K562 (cell line): ENCODE measurements around the gene KCTD13. TPM values are rescaled to one million over a fixed set of nuclear protein-coding genes. Genes with fewer than 3 reads are reported as not detected.

Experiments
- CHD7 ChIP-seq: fragments of 200-600 bp; sonication (generic); IDR thresholded peaks from one replicate; pipeline ENCODE4 v1.6.1; 2012; ENCODE audit warnings: mild to moderate bottlenecking, low read depth, low read length, inconsistent platforms
- HMG20A ChIP-seq: fragments of 450-650 bp; formaldehyde crosslinking; conservative IDR thresholded peaks from 2 replicates; pipeline ENCODE4 v1.4.0; 2020; ENCODE audit warnings: mild to moderate bottlenecking, mixed read lengths
- JUN ChIP-seq, 2 experiments: sonication (generic) in 1 of 2; formaldehyde crosslinking in 1 of 2; IDR thresholded peaks; 2 replicates each; pipeline versions ENCODE4 v1.6.1 to v1.8.0; 2012 to 2022; ENCODE audit warnings: borderline replicate concordance in 2 of 2, mild to moderate bottlenecking in 2 of 2, improper control_type of control experiment in 1 of 2, low read depth in 1 of 2, low read length in 1 of 2, missing genetic modification reagents in 1 of 2
- KAT8 ChIP-seq: fragments of 450-650 bp; IDR thresholded peaks from 2 replicates; pipeline ENCODE4 v1.6.1; 2016; ENCODE audit warnings: low read depth, mild to moderate bottlenecking
- MED1 ChIP-seq: sonication (generic); formaldehyde crosslinking; IDR thresholded peaks from 2 replicates; pipeline ENCODE4 v1.8.1; 2023; ENCODE audit warnings: missing genetic modification reagents, borderline replicate concordance
- POLR2G ChIP-seq: fragments of 200-400 bp; formaldehyde crosslinking; IDR thresholded peaks from 2 replicates; pipeline ENCODE4 v1.6.1; 2017; ENCODE audit warnings: low read depth, mild to moderate bottlenecking, antibody characterized with exemption, low read length, moderate library complexity
- SMARCA5 ChIP-seq: fragments of 450-650 bp; IDR thresholded peaks from 2 replicates; pipeline ENCODE4 v1.6.1; 2016
- SOX6 ChIP-seq: fragments of 450-650 bp; IDR thresholded peaks from 2 replicates; pipeline ENCODE4 v1.6.1; 2014; ENCODE audit warnings: mild to moderate bottlenecking
- SRSF9 ChIP-seq: fragments of 200-400 bp; formaldehyde crosslinking; IDR thresholded peaks from 2 replicates; pipeline ENCODE4 v1.6.1; 2017; ENCODE audit warnings: low read depth, low read length, borderline replicate concordance
- TAF9B ChIP-seq: fragments of 450-650 bp; IDR thresholded peaks from 2 replicates; pipeline ENCODE4 v1.6.1; 2018; ENCODE audit warnings: mild to moderate bottlenecking; ENCODE audit not compliant: partially characterized antibody
- polyA plus RNA-seq, 8 experiments: library from polyadenylated mRNA; depleted of rRNA in 4 of 8; stranded (reverse) in 5 of 8; unstranded in 3 of 8; fragments of >200 nt; fragmentation: Nextera tagmentation in 2 of 8; fragmentation: Illumina TruSeq in 1 of 8; extraction: Ambion mirVana in 2 of 8; extraction: Trizol in 1 of 8; gene quantifications; 2 replicates each; pipeline versions ENCODE4 v1.2.1 to v1.2.3, GENCODE V29; 2011 to 2014; ENCODE audit warnings: inconsistent platforms in 1 of 8, missing spikeins in 1 of 8
- total RNA-seq, 7 experiments: library from RNA; depleted of rRNA in 6 of 7; stranded (reverse); fragments of >200 nt in 6 of 7; fragmentation: Illumina TruSeq in 2 of 7; extraction: Trizol in 2 of 7; gene quantifications; 2 replicates each; pipeline versions ENCODE4 v1.2.1 to v1.2.3, GENCODE V29; 2011 to 2021; ENCODE audit warnings: low replicate concordance in 1 of 7

The KCTD13 gene
- total and polyA plus RNA-seq, 9 of the 15 experiments (the other 6 are each of a cell fraction or from before 2014, with no cell fraction given): 1.0 to 20.6 (median 9.8) TPM

- TF ChIP-seq CHD7 (no peak), SRSF9 (no peak), SMARCA5 (no peak), SOX6 (0 out of 2 replicates have a peak, but pooled peaks have one; percentile 14), KAT8 (no peak), MED1 (CRISPR knock-in tag) (no peak), POLR2G (peak; percentile 92), JUN (IDR thresholded peaks at IDR 0.05; ENCODE audit: borderline replicate concordance, low read depth, low read length) (no peak), JUN (CRISPR knock-in tag; IDR thresholded peaks at IDR 0.05; ENCODE audit: borderline replicate concordance) (no peak), HMG20A (CRISPR knock-in tag) (no peak), TAF9B (peak; percentile 71)
These were observed at the start of gene KCTD13 (continued) for GRCh38 chr16:29925781-29926710.
